ENCODE data around the gene ANTXR2. TPM values are rescaled to one million over a fixed set of nuclear protein-coding genes. Genes with fewer than 3 reads are reported as not detected.

ANTXR2 gene
- total RNA-seq, 1 experiment from 2014 or later: 31.0 TPM

GRCh38 chr4:79862821-79863220, 210.2 kb downstream of the ANTXR2 start:
- no peak for TF ChIP-seq CTCF (IDR thresholded peaks at IDR 0.05; ENCODE audit: unreplicated experiment)
- POLR2A ChIA-PET: interaction anchor here (0.8 kb wide), 1 partner anchor 8 kb away, joined by 4 read pairs; no protein-coding TSS in a partner anchor
- Mint-ChIP-seq H3K9me3 (ENCODE audit: unreplicated experiment) (no peaks in the 10 kb centered on the region), H3K4me1 (ENCODE audit: insufficient read depth, unreplicated experiment) (no peaks in the 10 kb centered on the region), H3K27me3 (ENCODE audit: insufficient read depth, unreplicated experiment) (no peaks in the 10 kb centered on the region), H3K27ac (ENCODE audit: low read depth, unreplicated experiment) (no peak overlapping the region), H3K36me3 (ENCODE audit: insufficient read depth, unreplicated experiment) (no peaks in the 10 kb centered on the region), H3K4me3 (ENCODE audit: unreplicated experiment) (no peak overlapping the region)
- CTCF ChIA-PET: no interaction called here
- no peak for DNase-seq (ENCODE audit: unreplicated experiment)
- intact Hi-C loops (cut with micrococcal nuclease): no loop called here
- no TSS peak for BruUV-seq (replicated peaks)

GRCh38 chr4:79857811-79858210, 215.2 kb downstream of the ANTXR2 start:
- Mint-ChIP-seq H3K4me1 (ENCODE audit: insufficient read depth, unreplicated experiment) (peaks cover 2% of the 10 kb centered on the region), H3K27me3 (ENCODE audit: insufficient read depth, unreplicated experiment) (no peaks in the 10 kb centered on the region), H3K9me3 (ENCODE audit: unreplicated experiment) (no peaks in the 10 kb centered on the region), H3K36me3 (ENCODE audit: insufficient read depth, unreplicated experiment) (no peaks in the 10 kb centered on the region), H3K4me3 (ENCODE audit: unreplicated experiment) (no peak overlapping the region), H3K27ac (ENCODE audit: low read depth, unreplicated experiment) (no peak overlapping the region)
- DNase-seq (ENCODE audit: unreplicated experiment): no peak
- intact Hi-C loops (cut with micrococcal nuclease): no loop called here
- no peak for TF ChIP-seq CTCF (IDR thresholded peaks at IDR 0.05; ENCODE audit: unreplicated experiment)
- POLR2A ChIA-PET: interaction anchor here (0.7 kb wide), 1 partner anchor 67 kb away, joined by 3 read pairs; no protein-coding TSS in a partner anchor
- BruUV-seq (replicated peaks): no TSS peak
- CTCF ChIA-PET: interaction anchor here (0.6 to 1.6 kb wide), 4 partner anchors 13 to 341 kb away, joined by 3 to 5 read pairs (median 4); no protein-coding TSS in a partner anchor

GRCh38 chr4:79856196-79856595, 216.8 kb downstream of the ANTXR2 start:
- ChIA-PET POLR2A (interaction anchor here (0.7 kb wide), 1 partner anchor 10 kb away, joined by 3 read pairs; no protein-coding TSS in a partner anchor), CTCF (interaction anchor here (0.7 kb wide), 1 partner anchor 821 kb away, joined by 3 read pairs; no protein-coding TSS in a partner anchor)
- Mint-ChIP-seq H3K36me3 (ENCODE audit: insufficient read depth, unreplicated experiment) (no peaks in the 10 kb centered on the region), H3K9me3 (ENCODE audit: unreplicated experiment) (no peaks in the 10 kb centered on the region), H3K4me1 (ENCODE audit: insufficient read depth, unreplicated experiment) (peaks cover 12% of the 10 kb centered on the region), H3K27ac (ENCODE audit: low read depth, unreplicated experiment) (no peak overlapping the region), H3K4me3 (ENCODE audit: unreplicated experiment) (no peak overlapping the region), H3K27me3 (ENCODE audit: insufficient read depth, unreplicated experiment) (no peaks in the 10 kb centered on the region)
- no TSS peak for BruUV-seq (replicated peaks)
- no peak for TF ChIP-seq CTCF (IDR thresholded peaks at IDR 0.05; ENCODE audit: unreplicated experiment)
- DNase-seq (ENCODE audit: unreplicated experiment): no peak
- intact Hi-C loops (cut with micrococcal nuclease): no loop called here

- BruUV-seq (replicated peaks): no TSS peak
- Mint-ChIP-seq H3K9me3 (ENCODE audit: unreplicated experiment) (no peaks in the 10 kb centered on the region), H3K27ac (ENCODE audit: low read depth, unreplicated experiment) (no peak overlapping the region), H3K4me1 (ENCODE audit: insufficient read depth, unreplicated experiment) (peaks cover 12% of the 10 kb centered on the region), H3K27me3 (ENCODE audit: insufficient read depth, unreplicated experiment) (no peaks in the 10 kb centered on the region), H3K36me3 (ENCODE audit: insufficient read depth, unreplicated experiment) (no peaks in the 10 kb centered on the region), H3K4me3 (ENCODE audit: unreplicated experiment) (no peak overlapping the region)
- POLR2A ChIA-PET: interaction anchor here (0.7 to 1.2 kb wide), 2 partner anchors 8 to 11 kb away, joined by 3 to 4 read pairs; no protein-coding TSS in a partner anchor
- no peak for DNase-seq (ENCODE audit: unreplicated experiment)
- CTCF ChIA-PET: interaction anchor here (0.6 kb wide), 1 partner anchor 69 kb away, joined by 3 read pairs; no protein-coding TSS in a partner anchor
- intact Hi-C loops (cut with micrococcal nuclease): no loop called here
- TF ChIP-seq CTCF (IDR thresholded peaks at IDR 0.05; ENCODE audit: unreplicated experiment): no peak
Observed at GRCh38 chr4:79854856-79855502, 218.1 kb downstream of the ANTXR2 start.
